WERI-Rb-1 (cell line): Measurements from ENCODE around the gene FRA10AC1.

Source experiments
- DNase-seq: peaks from one replicate; pipeline ENCODE4 v3.0.0-alpha.2; 2020
- H3K27ac ChIP-seq: fragments of 250-450 bp; sonication (Bioruptor Pico); 2 replicates; pipeline ENCODE4 v1.5.1; 2020; ENCODE audit warnings: mild to moderate bottlenecking, moderate library complexity
- H3K27me3 ChIP-seq: fragments of 250-450 bp; sonication (Bioruptor Pico); 2 replicates; pipeline ENCODE4 v1.5.1; 2021; ENCODE audit warnings: mild to moderate bottlenecking, low read depth, moderate library complexity; ENCODE audit not compliant: insufficient read depth, severe bottlenecking
- H3K36me3 ChIP-seq: fragments of 250-450 bp; sonication (Bioruptor Pico); 2 replicates; pipeline ENCODE4 v1.5.1; 2020; ENCODE audit warnings: mild to moderate bottlenecking, moderate library complexity
- H3K4me3 ChIP-seq: 2 replicates; pipeline ENCODE4 v1.5.1; 2011; ENCODE audit warnings: low read depth, mild to moderate bottlenecking, control low read depth, low read length
- H3K9me3 ChIP-seq: fragments of 250-450 bp; sonication (Bioruptor Pico); 2 replicates; pipeline ENCODE4 v1.5.1; 2021; ENCODE audit warnings: mild to moderate bottlenecking, moderate library complexity; ENCODE audit not compliant: severe bottlenecking
- TF ChIP-seq, protein P1 (sequence below): IDR thresholded peaks from 2 replicates; pipeline ENCODE4 v1.5.1; 2011; ENCODE audit warnings: low read depth, mild to moderate bottlenecking, control low read depth, inconsistent platforms, low read length

The FRA10AC1 gene

DNA sequence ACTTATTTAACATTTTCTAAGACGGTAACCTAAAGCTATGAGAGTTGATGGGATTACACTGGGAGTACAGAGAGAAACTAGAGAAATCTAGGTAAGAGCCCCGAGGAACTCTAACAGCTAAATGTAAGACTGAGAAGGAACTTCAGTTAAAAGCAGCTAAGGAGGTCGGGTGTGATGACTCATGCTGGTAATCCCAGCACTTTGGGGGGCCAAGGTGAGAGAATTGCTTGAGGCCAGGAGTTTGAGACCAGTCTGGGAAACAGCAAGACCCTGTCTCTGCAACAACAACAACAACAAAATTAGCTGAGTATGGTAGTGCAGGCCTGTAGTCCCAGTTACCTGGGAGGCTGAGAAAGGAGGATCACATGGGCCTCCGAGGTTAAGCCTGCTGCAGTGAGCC is 24.0 kb downstream of the FRA10AC1 start:
- no peaks in the 10 kb centered on the region for H3K9me3 ChIP-seq
- TF ChIP-seq, protein P1, sequence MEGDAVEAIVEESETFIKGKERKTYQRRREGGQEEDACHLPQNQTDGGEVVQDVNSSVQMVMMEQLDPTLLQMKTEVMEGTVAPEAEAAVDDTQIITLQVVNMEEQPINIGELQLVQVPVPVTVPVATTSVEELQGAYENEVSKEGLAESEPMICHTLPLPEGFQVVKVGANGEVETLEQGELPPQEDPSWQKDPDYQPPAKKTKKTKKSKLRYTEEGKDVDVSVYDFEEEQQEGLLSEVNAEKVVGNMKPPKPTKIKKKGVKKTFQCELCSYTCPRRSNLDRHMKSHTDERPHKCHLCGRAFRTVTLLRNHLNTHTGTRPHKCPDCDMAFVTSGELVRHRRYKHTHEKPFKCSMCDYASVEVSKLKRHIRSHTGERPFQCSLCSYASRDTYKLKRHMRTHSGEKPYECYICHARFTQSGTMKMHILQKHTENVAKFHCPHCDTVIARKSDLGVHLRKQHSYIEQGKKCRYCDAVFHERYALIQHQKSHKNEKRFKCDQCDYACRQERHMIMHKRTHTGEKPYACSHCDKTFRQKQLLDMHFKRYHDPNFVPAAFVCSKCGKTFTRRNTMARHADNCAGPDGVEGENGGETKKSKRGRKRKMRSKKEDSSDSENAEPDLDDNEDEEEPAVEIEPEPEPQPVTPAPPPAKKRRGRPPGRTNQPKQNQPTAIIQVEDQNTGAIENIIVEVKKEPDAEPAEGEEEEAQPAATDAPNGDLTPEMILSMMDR, result no peak
- H3K36me3 ChIP-seq, result no peaks in the 10 kb centered on the region; the same call in 1 of the 2 replicates
- H3K27ac ChIP-seq, result no peak overlapping the region
- no peaks in the 10 kb centered on the region for H3K27me3 ChIP-seq
- DNase-seq, result no peak
- no peak overlapping the region for H3K4me3 ChIP-seq

DNA sequence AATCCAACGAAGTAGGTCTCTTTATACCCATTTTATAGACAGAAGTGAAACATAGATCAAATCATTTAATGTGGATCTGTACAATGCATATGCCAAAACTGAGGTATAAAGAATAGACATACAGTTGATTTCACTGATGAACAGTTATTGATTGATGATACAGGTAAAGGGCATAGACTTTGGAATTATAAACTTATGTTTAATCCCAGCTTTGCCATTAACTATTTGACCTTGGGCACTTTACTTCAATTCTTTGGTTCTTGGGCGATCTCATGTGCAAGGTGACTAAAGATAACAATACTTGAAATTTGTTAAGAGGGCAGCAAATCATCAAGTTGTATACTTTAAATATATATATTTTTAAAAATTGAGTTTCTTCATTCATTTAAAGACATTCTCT is 28.6 kb downstream of the FRA10AC1 start:
- Histone ChIP-seq H3K36me3 (no peaks in the 10 kb centered on the region), H3K27me3 (no peaks in the 10 kb centered on the region), H3K9me3 (no peaks in the 10 kb centered on the region), H3K27ac (no peak overlapping the region), H3K4me3 (no peak overlapping the region)
- TF ChIP-seq, protein P1, result no peak
- DNase-seq, result no peak

DNA sequence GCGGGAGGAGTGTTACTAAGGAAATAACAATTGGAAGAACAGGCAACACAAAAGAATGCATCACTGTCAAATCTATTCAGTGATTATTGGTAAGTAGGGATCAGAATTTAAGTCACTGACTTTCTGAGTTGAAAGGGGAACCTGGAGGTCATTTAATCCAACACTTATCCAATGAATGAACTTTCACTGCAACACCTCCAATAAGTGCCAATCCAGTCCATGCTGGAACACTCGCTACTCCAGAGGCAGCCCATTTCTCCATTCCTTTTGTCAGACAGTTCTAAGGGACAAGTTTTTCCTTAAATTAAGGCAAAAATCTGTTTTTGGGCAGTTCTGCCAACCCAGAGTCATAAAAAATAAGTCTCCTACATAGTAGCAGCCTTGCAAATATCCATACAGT is 29.5 kb downstream of the FRA10AC1 start:
- H3K27ac ChIP-seq, result no peak overlapping the region
- no peaks in the 10 kb centered on the region for H3K9me3 ChIP-seq
- no peaks in the 10 kb centered on the region for H3K36me3 ChIP-seq
- H3K4me3 ChIP-seq, result no peak overlapping the region
- DNase-seq, result no peak
- no peaks in the 10 kb centered on the region for H3K27me3 ChIP-seq
- TF ChIP-seq, protein P1, result no peak

DNA sequence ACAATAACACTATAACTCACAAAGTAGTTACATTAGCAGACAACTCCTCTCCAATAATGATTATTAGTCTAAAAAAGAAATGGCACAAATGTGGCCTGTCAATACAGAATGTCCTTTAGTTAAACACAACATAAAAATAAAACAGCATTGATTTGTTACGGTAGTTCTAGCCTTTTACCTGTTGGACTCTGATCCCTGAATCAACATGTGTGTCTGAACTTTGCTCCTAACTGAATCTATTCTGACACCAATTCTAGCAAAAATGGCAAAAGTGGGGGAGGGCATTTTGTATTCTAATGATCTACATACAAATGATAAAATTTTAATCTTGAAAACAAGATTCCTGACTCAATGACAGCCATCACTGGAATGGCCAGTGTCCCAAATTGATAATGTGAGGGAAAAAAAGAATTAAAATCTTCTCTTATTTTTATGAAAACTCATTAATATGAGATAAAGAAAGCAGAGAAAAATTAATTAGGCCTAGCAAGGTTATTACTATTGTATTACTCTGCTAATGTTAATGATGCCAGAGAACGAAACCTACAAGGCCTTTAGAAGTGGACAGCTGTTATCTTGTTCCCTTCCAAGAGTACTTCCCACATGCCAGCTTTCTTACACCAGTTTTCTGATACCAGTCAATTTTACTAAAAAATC is 30.2 kb downstream of the FRA10AC1 start:
- DNase-seq, result no peak
- Histone ChIP-seq H3K36me3 (no peaks in the 10 kb centered on the region), H3K4me3 (no peak overlapping the region), H3K27me3 (no peaks in the 10 kb centered on the region), H3K9me3 (no peaks in the 10 kb centered on the region), H3K27ac (no peak overlapping the region)
- TF ChIP-seq, protein P1, result no peak

DNA sequence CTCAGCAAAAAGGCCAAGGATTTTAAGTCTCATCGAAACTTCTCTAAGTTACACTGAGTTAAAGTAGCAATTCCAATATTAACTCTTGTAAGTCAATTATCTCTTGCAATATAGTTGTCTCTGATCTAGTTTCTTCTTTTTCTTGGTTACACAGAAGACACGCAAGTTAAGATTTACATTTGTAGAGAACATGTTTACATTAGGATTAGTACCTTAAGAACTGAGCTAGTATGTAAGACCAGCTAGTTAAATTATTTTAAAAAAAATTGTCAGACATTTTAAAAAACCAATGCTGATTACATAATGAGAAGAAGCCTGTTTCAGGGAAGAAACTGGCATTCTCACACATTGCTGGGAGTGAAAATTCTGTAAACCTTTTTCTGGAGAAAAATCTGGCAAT is 31.4 kb downstream of the FRA10AC1 start:
- no peak for DNase-seq
- no peaks in the 10 kb centered on the region for H3K27me3 ChIP-seq
- H3K27ac ChIP-seq, result no peak overlapping the region
- TF ChIP-seq, protein P1, result no peak
- H3K36me3 ChIP-seq, result 0 out of 2 replicates have a peak, but pooled peaks cover 3% of the 10 kb centered on the region
- H3K9me3 ChIP-seq, result no peaks in the 10 kb centered on the region
- no peak overlapping the region for H3K4me3 ChIP-seq

DNA sequence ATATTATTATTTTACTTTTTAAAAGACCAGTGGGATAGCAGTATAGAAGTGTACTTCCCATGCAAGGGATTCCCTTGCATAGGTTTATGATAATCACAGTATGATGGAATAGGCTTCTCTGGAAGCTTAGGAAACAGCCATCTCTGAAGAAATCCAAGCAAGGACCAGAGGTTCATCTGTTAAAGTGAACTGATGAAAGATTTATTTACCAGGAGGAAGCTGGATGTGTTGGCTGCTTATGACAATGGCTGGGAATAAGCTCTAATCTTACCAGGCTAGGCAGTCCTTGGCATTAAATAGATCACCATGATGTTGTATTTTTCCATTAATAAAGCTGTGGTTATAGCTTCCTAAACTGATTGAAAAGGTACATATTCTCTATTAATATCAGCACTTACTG is 32.0 kb downstream of the FRA10AC1 start:
- no peak for DNase-seq
- H3K27me3 ChIP-seq, result no peaks in the 10 kb centered on the region
- 0 out of 2 replicates have a peak, but pooled peaks cover 3% of the 10 kb centered on the region for H3K36me3 ChIP-seq
- no peak overlapping the region for H3K4me3 ChIP-seq
- no peaks in the 10 kb centered on the region for H3K9me3 ChIP-seq
- no peak overlapping the region for H3K27ac ChIP-seq
- TF ChIP-seq, protein P1, result no peak
